ENCODE measurements around the gene CDK12.

CDK12 gene

GRCh38 chr17:39549747-39550573 is 88.7 kb downstream of the CDK12 start:
- DNase-seq (ENCODE audit: low read depth) = no peak

GRCh38 chr17:39551879-39552278 is 90.6 kb downstream of the CDK12 start:
- DNase-seq (ENCODE audit: low read depth) = no peak

- DNase-seq (ENCODE audit: low read depth) = no peak
Measured at GRCh38 chr17:39553341-39553945, 92.2 kb downstream of the CDK12 start.

- DNase-seq (ENCODE audit: low read depth) = no peak
Measured at GRCh38 chr17:39555368-39555767, 94.1 kb downstream of the CDK12 start.

GRCh38 chr17:39556423-39556822 is 95.1 kb downstream of the CDK12 start:
- no peak for DNase-seq (ENCODE audit: low read depth)

- DNase-seq (ENCODE audit: low read depth) = no peak
Measured at GRCh38 chr17:39562395-39562794, 101.1 kb downstream of the CDK12 start.

GRCh38 chr17:39562976-39563375 is 101.7 kb downstream of the CDK12 start:
- DNase-seq (ENCODE audit: low read depth) = no peak

- no peak for DNase-seq (ENCODE audit: low read depth)
Measured at GRCh38 chr17:39563476-39563875, 102.2 kb downstream of the CDK12 start.

- no peak for DNase-seq (ENCODE audit: low read depth)
Measured at GRCh38 chr17:39564211-39564848, 103.0 kb downstream of the CDK12 start.

GRCh38 chr17:39566094-39566850 is 105.0 kb downstream of the CDK12 start:
- no peak for DNase-seq (ENCODE audit: low read depth)

- no peak for DNase-seq (ENCODE audit: low read depth)
Measured at GRCh38 chr17:39568702-39569101, 107.4 kb downstream of the CDK12 start.

GRCh38 chr17:39569126-39569525 is 107.8 kb downstream of the CDK12 start:
- no peak for DNase-seq (ENCODE audit: low read depth)

- no peak for DNase-seq (ENCODE audit: low read depth)
Measured at GRCh38 chr17:39572121-39572520, 110.8 kb downstream of the CDK12 start.

- DNase-seq (ENCODE audit: low read depth) = no peak
Measured at GRCh38 chr17:39573447-39574298, 112.4 kb downstream of the CDK12 start.

GRCh38 chr17:39576187-39576586 is 114.9 kb downstream of the CDK12 start:
- DNase-seq (ENCODE audit: low read depth) = no peak

GRCh38 chr17:39578272-39578671 is 117.0 kb downstream of the CDK12 start:
- DNase-seq (ENCODE audit: low read depth) = no peak

- DNase-seq (ENCODE audit: low read depth) = no peak
Measured at GRCh38 chr17:39579318-39580081, 118.2 kb downstream of the CDK12 start.

- DNase-seq (ENCODE audit: low read depth) = no peak
Measured at GRCh38 chr17:39580082-39580468, 118.8 kb downstream of the CDK12 start.

- DNase-seq (ENCODE audit: low read depth) = no peak
Measured at GRCh38 chr17:39581071-39581758, 119.9 kb downstream of the CDK12 start.

- no peak for DNase-seq (ENCODE audit: low read depth)
Measured at GRCh38 chr17:39581759-39582085, 120.4 kb downstream of the CDK12 start.

Data from activated gamma-delta T cell treated with anti-CD3 and anti-CD28 coated beads, Interleukin-2, amount 50 U/mL, for 16 hours (primary cell).